Stomach smooth muscle (tissue), 2 donors: ENCODE results near the gene KCNB1.

Experiments
- H3K27ac ChIP-seq: one replicate; pipeline ENCODE4 v1.7.0; 2013; ENCODE audit warnings: mild to moderate bottlenecking, low read length, inconsistent platforms
- H3K27me3 ChIP-seq, 2 donors: one replicate each; pipeline ENCODE4 v1.7.0; 2013; ENCODE audit warnings: low read length in 2 of 2; ENCODE audit not compliant: insufficient read depth in 2 of 2, control insufficient read depth in 1 of 2
- H3K36me3 ChIP-seq, 2 donors: one replicate each; pipeline ENCODE4 v1.7.0; 2013; ENCODE audit warnings: low read length in 2 of 2; ENCODE audit not compliant: control insufficient read depth in 2 of 2, insufficient read depth in 2 of 2
- H3K4me1 ChIP-seq: one replicate; pipeline ENCODE4 v1.7.0; 2013; ENCODE audit warnings: low read length; ENCODE audit not compliant: control insufficient read depth, insufficient read depth
- H3K4me3 ChIP-seq, 2 donors: one replicate each; pipeline ENCODE4 v1.7.0; 2013; ENCODE audit warnings: low read length in 2 of 2
- H3K9ac ChIP-seq, 2 donors: one replicate each; pipeline ENCODE4 v1.7.0; 2013; ENCODE audit warnings: low read length in 2 of 2, mild to moderate bottlenecking in 1 of 2
- H3K9me3 ChIP-seq, 2 donors: one replicate each; pipeline ENCODE4 v1.7.0; 2013; ENCODE audit warnings: low read length in 2 of 2; ENCODE audit not compliant: control insufficient read depth in 2 of 2
- donor health status: healthy.
- donor health status: Pancreatic carcinoma.

KCNB1 gene

GRCh38 chr20:49444553-49444990 is 37.9 kb downstream of the KCNB1 start:
- Histone ChIP-seq H3K27me3 (no peaks in the 10 kb centered on the region), H3K9ac (peak overlapping the region; percentile 18 to 55), H3K4me3 (peak overlapping the region in 1 of 2 donors; percentile 29), H3K27ac (peak overlapping the region; percentile 82), H3K36me3 (no peaks in the 10 kb centered on the region), H3K4me1 (peaks cover 68% of the 10 kb centered on the region), H3K9me3 (no peaks in the 10 kb centered on the region)

GRCh38 chr20:49437057-49437456 is 45.4 kb downstream of the KCNB1 start:
- H3K36me3 ChIP-seq = no peaks in the 10 kb centered on the region
- no peak overlapping the region for H3K9ac ChIP-seq
- no peaks in the 10 kb centered on the region for H3K9me3 ChIP-seq
- H3K27me3 ChIP-seq = no peaks in the 10 kb centered on the region
- H3K27ac ChIP-seq = no peak overlapping the region
- H3K4me1 ChIP-seq = peaks cover 16% of the 10 kb centered on the region
- H3K4me3 ChIP-seq = no peak overlapping the region

- Histone ChIP-seq H3K36me3 (no peaks in the 10 kb centered on the region), H3K9me3 (no peaks in the 10 kb centered on the region), H3K27me3 (no peaks in the 10 kb centered on the region), H3K9ac (no peak overlapping the region), H3K4me3 (no peak overlapping the region), H3K4me1 (peaks cover 11% of the 10 kb centered on the region), H3K27ac (no peak overlapping the region)
Observed at GRCh38 chr20:49435639-49436038, 46.8 kb downstream of the KCNB1 start.

- Histone ChIP-seq H3K4me3 (no peak overlapping the region), H3K9me3 (no peaks in the 10 kb centered on the region), H3K27me3 (no peaks in the 10 kb centered on the region), H3K9ac (no peak overlapping the region), H3K27ac (no peak overlapping the region), H3K4me1 (no peaks in the 10 kb centered on the region), H3K36me3 (peaks cover 0 to 2% of the 10 kb centered on the region in 2 donors)
Observed at GRCh38 chr20:49433333-49433732, 49.1 kb downstream of the KCNB1 start.

GRCh38 chr20:49432550-49432949 is 49.9 kb downstream of the KCNB1 start:
- Histone ChIP-seq H3K4me1 (peaks cover 6% of the 10 kb centered on the region), H3K27me3 (no peaks in the 10 kb centered on the region), H3K9me3 (no peaks in the 10 kb centered on the region), H3K27ac (no peak overlapping the region), H3K36me3 (peaks cover 0 to 2% of the 10 kb centered on the region in 2 donors), H3K4me3 (no peak overlapping the region), H3K9ac (no peak overlapping the region)

GRCh38 chr20:49431329-49431728 is 51.1 kb downstream of the KCNB1 start:
- Histone ChIP-seq H3K27ac (no peak overlapping the region), H3K9ac (no peak overlapping the region), H3K36me3 (peaks cover 0 to 2% of the 10 kb centered on the region in 2 donors), H3K9me3 (no peaks in the 10 kb centered on the region), H3K27me3 (no peaks in the 10 kb centered on the region), H3K4me3 (no peak overlapping the region), H3K4me1 (peaks cover 16% of the 10 kb centered on the region)

- H3K9me3 ChIP-seq = no peaks in the 10 kb centered on the region
- H3K27ac ChIP-seq = no peak overlapping the region
- no peaks in the 10 kb centered on the region for H3K27me3 ChIP-seq
- H3K4me1 ChIP-seq = peaks cover 16% of the 10 kb centered on the region
- no peak overlapping the region for H3K9ac ChIP-seq
- no peak overlapping the region for H3K4me3 ChIP-seq
- H3K36me3 ChIP-seq = peaks cover 0 to 2% of the 10 kb centered on the region in 2 donors
Observed at GRCh38 chr20:49430320-49430719, 52.1 kb downstream of the KCNB1 start.

- Histone ChIP-seq H3K27ac (peak overlapping the region; percentile 74), H3K4me1 (peaks cover 22% of the 10 kb centered on the region), H3K9ac (peak overlapping the region in 1 of 2 donors; percentile 51), H3K4me3 (peak overlapping the region; percentile 15 to 29), H3K9me3 (no peaks in the 10 kb centered on the region), H3K36me3 (peaks cover 0 to 2% of the 10 kb centered on the region in 2 donors), H3K27me3 (no peaks in the 10 kb centered on the region)
Observed at GRCh38 chr20:49427751-49428518, 54.5 kb downstream of the KCNB1 start.

GRCh38 chr20:49426873-49427272 is 55.6 kb downstream of the KCNB1 start:
- peak overlapping the region; percentile 74 for H3K27ac ChIP-seq
- no peaks in the 10 kb centered on the region for H3K27me3 ChIP-seq

GRCh38 chr20:49426395-49426794 is 56.1 kb downstream of the KCNB1 start:
- Histone ChIP-seq H3K27ac (no peak overlapping the region), H3K4me1 (peaks cover 33% of the 10 kb centered on the region), H3K27me3 (no peaks in the 10 kb centered on the region), H3K36me3 (peaks cover 0 to 2% of the 10 kb centered on the region in 2 donors), H3K9me3 (no peaks in the 10 kb centered on the region), H3K4me3 (no peak overlapping the region), H3K9ac (no peak overlapping the region)

More at GRCh38 chr20:49426873-49427272, 55.6 kb downstream of the KCNB1 start:
- no peaks in the 10 kb centered on the region for H3K9me3 ChIP-seq
- H3K4me3 ChIP-seq = no peak overlapping the region
- peaks cover 28% of the 10 kb centered on the region for H3K4me1 ChIP-seq
- H3K36me3 ChIP-seq = peaks cover 0 to 2% of the 10 kb centered on the region in 2 donors
- H3K9ac ChIP-seq = no peak overlapping the region

GRCh38 chr20:49424536-49424935 is 57.9 kb downstream of the KCNB1 start:
- H3K4me1 ChIP-seq = peaks cover 51% of the 10 kb centered on the region
- no peak overlapping the region for H3K4me3 ChIP-seq
- H3K36me3 ChIP-seq = no peaks in the 10 kb centered on the region
- H3K9ac ChIP-seq = no peak overlapping the region
- no peaks in the 10 kb centered on the region for H3K27me3 ChIP-seq
- no peak overlapping the region for H3K27ac ChIP-seq
- H3K9me3 ChIP-seq = no peaks in the 10 kb centered on the region
